Measurements from ENCODE around the gene STK36.

Gene STK36

DNA sequence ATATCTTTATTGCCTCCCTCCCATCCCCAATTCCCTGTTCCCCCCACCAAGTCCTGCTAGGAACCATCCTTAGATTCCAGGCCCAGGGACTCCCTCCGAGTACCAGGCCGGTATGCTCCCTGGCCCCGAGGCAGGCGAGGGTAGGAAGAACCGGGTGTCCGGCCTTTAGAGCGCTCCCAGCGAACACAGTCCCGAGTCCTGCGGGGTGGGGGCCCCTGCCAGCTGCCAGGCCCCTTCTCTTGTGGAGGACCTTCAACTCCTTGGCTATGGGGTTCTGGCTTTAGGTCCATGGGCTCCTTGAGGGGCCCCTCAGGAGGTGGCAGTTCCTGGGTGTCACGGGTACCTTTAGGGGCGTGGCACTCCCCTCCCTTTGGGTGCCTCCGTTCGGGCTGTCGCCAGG, 8.0 kb upstream of the STK36 start:
- no peak for DNase-seq (ENCODE audit: low read depth)

DNA sequence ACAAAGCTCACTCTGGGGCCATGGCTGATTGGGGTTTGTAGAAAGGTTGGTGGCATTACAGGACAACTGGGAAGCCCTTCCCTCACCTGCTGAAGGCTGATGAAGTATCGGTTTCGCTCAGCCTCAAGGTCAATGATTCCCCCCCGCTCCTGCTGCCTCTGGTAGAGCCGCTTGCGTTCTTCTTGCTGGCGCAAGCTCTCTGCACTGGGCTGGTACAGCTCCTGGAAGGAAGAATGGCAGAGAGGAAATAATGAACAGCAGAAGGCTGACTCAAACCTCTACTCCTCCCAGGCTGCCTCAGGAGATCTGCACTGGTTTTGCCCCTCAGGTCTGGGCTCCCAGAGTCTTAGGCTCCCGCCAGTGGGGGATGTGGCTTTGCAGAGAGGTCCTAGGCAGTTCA, 7.2 kb upstream of the STK36 start:
- no peak for DNase-seq (ENCODE audit: low read depth)

- no peak for DNase-seq (ENCODE audit: low read depth)
Observed at GRCh38 chr2:218671097-218671653, 711 bp upstream of the STK36 start.

DNA sequence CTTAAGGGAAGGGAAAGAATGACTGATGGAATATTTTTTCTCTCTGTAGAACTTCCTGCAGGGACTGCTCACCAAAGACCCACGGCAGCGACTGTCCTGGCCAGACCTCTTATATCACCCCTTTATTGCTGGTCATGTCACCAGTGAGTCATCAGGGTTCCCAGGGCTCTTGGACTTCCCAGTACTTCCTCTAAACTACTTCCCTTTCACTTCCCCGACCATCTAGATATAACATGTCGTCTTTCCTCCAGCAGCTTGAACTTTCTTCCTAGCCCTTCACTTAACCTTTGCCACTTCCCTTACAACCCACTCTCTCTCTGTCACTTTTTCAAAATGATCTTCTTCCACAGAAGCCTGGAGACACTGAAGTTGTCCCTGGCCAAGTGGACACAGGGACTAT, 7.2 kb downstream of the STK36 start:
- DNase-seq (ENCODE audit: low read depth): no peak

- no peak for DNase-seq (ENCODE audit: low read depth)
Observed at GRCh38 chr2:218680061-218680460, 8.2 kb downstream of the STK36 start.

DNA sequence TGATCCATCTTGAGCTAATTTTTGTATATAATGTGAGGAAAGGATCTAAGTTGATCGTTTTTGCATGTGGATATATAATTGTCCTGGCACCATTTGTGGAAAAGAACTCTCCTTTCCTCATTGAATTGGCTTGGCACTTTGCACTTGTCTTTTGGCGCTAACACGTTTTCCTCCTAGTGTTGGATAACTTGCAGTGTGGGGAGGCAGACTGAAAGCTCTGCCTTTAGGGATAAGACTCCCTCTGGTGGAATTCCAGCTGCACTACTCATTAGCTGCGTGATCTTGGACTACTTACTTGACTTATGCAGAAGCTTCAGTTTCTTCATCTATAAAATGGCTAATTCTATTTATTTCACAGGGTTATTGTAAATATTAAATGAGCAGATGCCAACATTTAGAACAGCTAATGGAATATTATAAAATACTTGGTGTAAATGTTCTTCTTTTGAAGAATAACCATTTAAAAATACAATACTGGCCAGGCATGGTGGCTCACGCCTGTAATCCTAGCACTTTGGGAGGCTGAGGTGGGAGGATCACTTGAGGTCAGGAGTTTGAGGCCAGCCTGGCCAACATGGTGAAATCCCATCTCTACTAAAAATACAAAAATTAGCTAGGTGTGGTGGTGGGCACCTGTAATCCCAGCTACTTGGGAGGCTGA, 15.6 kb downstream of the STK36 start:
- peak; percentile 77 for DNase-seq (ENCODE audit: low read depth)

DNA sequence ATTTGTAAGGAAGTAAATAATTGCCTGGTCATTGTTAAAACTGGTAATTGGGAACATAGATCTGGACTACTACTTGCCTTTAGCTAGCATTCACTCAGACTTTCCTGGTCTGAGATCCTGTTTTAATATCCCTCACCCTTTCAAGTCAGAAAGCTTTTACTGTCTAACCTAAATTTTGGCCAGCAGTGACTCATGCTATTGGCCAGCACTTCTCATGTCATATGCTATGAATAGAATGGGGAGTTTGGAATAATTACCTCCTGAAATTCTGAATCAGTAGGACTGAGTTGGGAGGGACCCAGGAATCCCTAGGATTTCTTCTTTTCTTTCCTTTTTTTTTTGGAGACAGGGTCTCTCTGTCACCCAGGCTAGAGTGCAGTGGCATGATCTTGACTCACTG, 19.3 kb downstream of the STK36 start:
- DNase-seq (ENCODE audit: low read depth): no peak

DNA sequence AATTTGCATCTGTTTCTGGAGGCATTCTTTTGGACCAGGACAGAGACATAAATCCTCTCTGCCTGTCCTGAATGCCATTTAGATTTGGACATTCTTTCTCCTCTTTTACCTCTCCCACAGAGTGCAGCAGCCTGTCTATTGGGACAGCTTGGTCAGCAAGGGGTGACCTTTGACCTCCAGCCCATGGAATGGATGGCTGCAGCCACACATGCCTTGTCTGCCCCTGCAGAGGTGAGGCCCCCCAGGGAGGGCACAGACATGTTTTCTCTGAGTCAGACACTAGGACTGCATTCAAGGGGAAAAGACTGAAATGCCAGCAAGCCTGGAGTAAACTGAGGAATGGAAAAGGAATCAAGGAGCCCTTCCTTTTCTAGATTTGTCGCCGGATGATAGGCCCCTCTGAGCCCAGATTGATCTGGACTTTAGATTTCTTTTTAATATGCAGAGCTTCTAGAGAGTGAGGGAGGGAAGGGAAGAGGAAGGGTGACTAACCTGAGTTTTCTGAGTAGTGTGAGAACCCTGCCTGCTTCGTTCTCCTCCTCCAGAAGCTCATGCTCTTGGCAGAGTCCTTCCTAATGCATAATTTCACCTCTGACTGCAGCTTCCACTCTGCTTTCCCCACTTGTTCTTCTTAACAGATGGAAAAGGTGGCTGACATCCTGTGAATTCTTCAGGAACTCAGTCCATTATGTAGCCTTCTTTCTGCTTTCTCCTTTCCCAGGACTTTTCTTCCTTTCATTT, 22.7 kb downstream of the STK36 start:
- no peak for DNase-seq (ENCODE audit: low read depth)

DNA sequence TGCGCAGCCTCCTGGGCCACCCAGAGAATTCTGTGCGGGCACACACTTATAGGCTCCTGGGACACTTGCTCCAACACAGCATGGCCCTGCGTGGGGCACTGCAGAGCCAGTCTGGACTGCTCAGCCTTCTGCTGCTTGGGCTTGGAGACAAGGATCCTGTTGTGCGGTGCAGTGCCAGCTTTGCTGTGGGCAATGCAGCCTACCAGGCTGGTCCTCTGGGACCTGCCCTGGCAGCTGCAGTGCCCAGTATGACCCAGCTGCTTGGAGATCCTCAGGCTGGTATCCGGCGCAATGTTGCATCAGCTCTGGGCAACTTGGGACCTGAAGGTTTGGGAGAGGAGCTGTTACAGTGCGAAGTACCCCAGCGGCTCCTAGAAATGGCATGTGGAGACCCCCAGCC, 27.0 kb downstream of the STK36 start:
- no peak for DNase-seq (ENCODE audit: low read depth)

DNA sequence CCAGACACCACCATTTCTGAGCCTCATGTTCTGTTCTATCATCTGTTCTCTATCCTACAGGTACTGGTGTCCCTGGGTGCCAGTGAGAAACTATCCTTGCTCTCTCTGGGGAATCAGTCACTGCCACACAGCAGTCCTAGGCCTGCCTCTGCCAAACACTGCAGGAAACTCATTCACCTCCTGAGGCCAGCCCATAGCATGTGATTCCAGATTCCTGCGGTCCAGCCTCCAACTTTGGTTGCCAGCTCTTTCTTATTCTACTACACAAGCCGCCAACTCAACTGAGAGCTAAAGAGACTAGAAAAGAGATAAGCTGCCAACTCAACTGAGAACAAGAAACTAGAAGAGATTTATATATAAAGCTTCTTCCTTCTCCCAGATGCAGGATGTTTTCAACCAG, 29.9 kb downstream of the STK36 start:
- DNase-seq (ENCODE audit: low read depth): no peak

DNA sequence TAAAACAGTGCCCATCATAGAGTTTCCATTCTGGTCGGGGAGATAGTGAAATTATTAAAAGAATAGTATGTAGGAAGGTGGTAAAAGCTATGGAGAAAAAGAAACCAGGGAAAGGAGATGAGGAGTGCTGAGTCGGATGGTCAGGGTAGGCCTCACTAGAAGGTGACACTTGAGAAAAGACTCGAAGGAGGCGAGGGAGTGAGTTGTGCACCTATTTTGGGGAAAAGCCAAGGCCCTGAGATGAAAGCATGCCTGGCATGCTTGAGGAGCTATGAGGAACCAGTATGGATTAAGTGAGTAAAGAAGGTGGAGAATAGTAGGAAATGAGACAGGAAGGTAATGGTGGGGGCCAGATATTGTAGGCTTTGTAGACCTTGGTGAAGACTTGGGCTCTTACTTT, 31.5 kb downstream of the STK36 start:
- no peak for DNase-seq (ENCODE audit: low read depth)

- no peak for DNase-seq (ENCODE audit: low read depth)
Observed at GRCh38 chr2:218708086-218708485, 36.2 kb downstream of the STK36 start.

GRCh38 chr2:218709908-218710307, 38.0 kb downstream of the STK36 start:
- DNase-seq (ENCODE audit: low read depth): no peak

GRCh38 chr2:218710334-218710686, 38.4 kb downstream of the STK36 start:
- DNase-seq (ENCODE audit: low read depth): no peak

DNA sequence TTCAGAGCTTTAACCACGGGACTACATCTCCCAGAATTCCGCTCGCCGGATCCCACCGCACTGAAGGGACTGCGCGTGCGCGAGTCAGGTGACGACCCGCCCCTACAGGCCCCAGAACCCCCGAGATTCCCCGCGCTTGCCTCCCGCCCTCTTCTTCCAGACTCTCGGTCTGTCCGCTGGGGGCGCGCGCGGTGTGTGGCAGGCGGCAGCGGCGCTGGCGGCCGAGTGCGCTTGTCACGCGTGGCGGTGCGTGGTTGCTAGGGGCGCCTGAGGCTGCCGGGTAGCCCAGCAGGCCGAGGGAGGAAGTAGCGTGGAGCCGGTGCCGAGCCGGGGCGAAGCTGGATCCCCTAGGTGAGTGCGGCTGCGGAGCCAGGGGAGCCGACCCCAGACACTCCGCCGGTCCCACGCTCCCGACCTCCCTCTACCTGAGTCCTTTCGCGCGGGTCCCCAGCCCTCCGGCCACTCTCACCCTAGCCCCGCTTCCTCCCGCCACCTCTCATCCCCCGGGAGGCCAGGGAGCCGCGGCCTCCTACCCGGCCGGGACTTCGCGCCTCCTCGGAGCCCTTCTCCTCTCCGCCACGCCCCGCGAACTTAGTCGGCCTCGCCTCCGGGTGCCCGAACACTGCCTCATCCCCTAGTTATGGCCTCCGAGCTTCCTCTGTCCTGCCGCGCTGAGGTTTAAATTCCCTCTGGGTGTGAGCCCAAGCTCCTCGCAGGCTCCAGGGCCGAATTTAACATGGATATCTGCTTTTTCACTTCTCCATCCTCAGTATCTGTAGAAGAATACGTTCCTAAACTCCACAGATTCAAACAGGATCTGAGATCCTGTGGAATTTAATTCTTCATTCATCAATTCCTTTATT, 39.0 kb downstream of the STK36 start, which contains the start of gene TTLL4:
TSS of gene TTLL4 (plus strand) at position 149 of the 863 bp plus-strand sequence. CDS start 26,842 bp downstream, outside the sequence.
- peak; percentile 93 for DNase-seq (ENCODE audit: low read depth)

DNA sequence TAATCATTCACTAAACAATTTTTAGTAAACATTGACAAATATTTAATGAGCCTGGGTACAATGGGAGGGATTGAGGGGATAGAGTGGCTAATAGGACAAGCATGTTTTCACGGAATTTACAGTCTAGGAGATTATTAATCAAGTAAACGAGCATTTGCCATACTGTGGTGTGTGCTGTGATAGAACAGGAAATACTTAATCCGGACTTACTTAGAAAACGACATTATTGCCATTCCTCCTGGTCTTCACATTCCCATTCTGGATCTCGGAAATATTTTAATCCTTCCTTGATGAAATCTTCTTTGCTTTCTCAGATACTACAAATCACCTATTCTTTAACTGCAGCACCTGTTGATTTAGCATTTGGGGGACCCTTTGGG, 39.7 kb downstream of the STK36 start:
- DNase-seq (ENCODE audit: low read depth): no peak

DNA sequence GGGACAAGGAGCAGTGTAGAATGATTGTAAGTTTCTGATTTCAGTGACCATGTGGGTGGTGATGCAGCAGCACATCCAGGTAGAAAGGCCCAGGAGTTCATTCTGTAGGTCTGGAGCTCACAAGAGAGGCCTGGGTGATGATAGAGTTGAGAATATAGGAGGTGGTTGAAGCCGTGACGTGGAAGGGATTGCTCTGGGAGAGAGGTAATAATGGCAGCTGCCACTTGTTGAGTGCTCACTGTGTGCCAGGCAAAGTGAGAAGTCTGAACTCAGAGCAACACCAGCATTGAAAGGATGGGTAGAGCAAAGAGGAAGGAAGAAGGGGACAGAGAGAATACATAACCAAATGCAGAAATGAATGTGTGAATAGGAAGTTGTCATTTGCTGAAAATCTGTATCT, 42.0 kb downstream of the STK36 start:
- DNase-seq (ENCODE audit: low read depth): no peak

DNA sequence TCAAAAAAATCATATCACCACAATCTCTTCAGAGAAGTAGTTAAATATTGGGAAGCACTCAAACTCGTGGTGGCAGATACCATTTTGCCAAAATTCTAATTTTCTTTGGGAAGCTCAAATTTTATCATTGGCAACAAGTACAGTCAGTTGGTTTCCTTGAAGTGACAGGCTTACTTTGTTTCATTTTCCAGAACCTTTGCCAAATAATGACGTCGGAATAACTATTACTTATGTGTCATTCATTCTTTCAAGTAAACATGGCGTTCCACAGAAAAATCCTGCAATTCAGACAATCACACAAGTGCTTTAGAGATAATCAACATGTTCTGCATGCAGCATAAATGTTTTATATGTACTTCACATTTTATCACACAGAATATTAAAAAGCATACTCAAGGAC, 44.2 kb downstream of the STK36 start:
- DNase-seq (ENCODE audit: low read depth): no peak

- DNase-seq (ENCODE audit: low read depth): no peak
Observed at GRCh38 chr2:218717262-218717661, 45.4 kb downstream of the STK36 start.

- DNase-seq (ENCODE audit: low read depth): no peak
Observed at GRCh38 chr2:218718058-218718457, 46.2 kb downstream of the STK36 start.

GRCh38 chr2:218719457-218719856, 47.6 kb downstream of the STK36 start:
- DNase-seq (ENCODE audit: low read depth): no peak

Data from fibroblast of the conjunctiva (primary cell).